Hepatocyte (in vitro differentiated cells): Measurements from ENCODE around the gene IPO5. TPM values are rescaled to one million over a fixed set of nuclear protein-coding genes. Genes with fewer than 3 reads are reported as not detected.

Experiments used
- DNase-seq: peaks from one replicate; pipeline ENCODE4 v3.0.0-alpha.2; 2016; ENCODE audit warnings: low spot score
- H2AFZ ChIP-seq: fragments of 200-600 bp; sonication (generic); 2 replicates; pipeline ENCODE4 v1.6.0; 2016; ENCODE audit warnings: antibody characterized with exemption, mild to moderate bottlenecking
- H3K27ac ChIP-seq: fragments of 200-600 bp; sonication (generic); 2 replicates; pipeline ENCODE4 v1.5.1; 2016; ENCODE audit warnings: mild to moderate bottlenecking
- H3K27me3 ChIP-seq: fragments of 200-600 bp; sonication (generic); 2 replicates; pipeline ENCODE4 v1.6.1; 2016
- H3K36me3 ChIP-seq: fragments of 200-600 bp; sonication (generic); replicated peaks from 2 replicates; pipeline ENCODE4 v1.5.1; 2016; ENCODE audit warnings: low read depth; ENCODE audit not compliant: insufficient read depth
- H3K4me1 ChIP-seq: fragments of 200-600 bp; sonication (generic); 2 replicates; pipeline ENCODE4 v1.5.1; 2016; ENCODE audit warnings: mild to moderate bottlenecking, moderate library complexity; ENCODE audit not compliant: insufficient read depth
- H3K4me2 ChIP-seq: fragments of 200-600 bp; sonication (generic); 2 replicates; pipeline ENCODE4 v1.6.0; 2016
- H3K4me3 ChIP-seq: fragments of 200-600 bp; sonication (generic); 2 replicates; pipeline ENCODE4 v1.5.1; 2016; ENCODE audit warnings: mild to moderate bottlenecking
- H3K79me2 ChIP-seq: fragments of 200-600 bp; sonication (generic); 2 replicates; pipeline ENCODE4 v1.6.0; 2017; ENCODE audit warnings: mild to moderate bottlenecking
- H3K9me2 ChIP-seq: fragments of 200-600 bp; sonication (generic); replicated peaks from 2 replicates; pipeline ENCODE4 v1.6.0; 2017; ENCODE audit warnings: mild to moderate bottlenecking; ENCODE audit not compliant: insufficient read depth
- H3K9me3 ChIP-seq: fragments of 200-600 bp; sonication (generic); 2 replicates; pipeline ENCODE4 v1.5.1; 2016; ENCODE audit warnings: low read depth, mild to moderate bottlenecking
- H4K20me1 ChIP-seq: fragments of 200-600 bp; sonication (generic); 2 replicates; pipeline ENCODE4 v1.6.0; 2016; ENCODE audit warnings: mild to moderate bottlenecking; ENCODE audit not compliant: insufficient read depth, poor library complexity, severe bottlenecking
- CTCF ChIP-seq: fragments of 200-600 bp; sonication (generic); IDR thresholded peaks from 2 replicates; pipeline ENCODE4 v1.5.1; 2016; ENCODE audit warnings: antibody characterized with exemption, mild to moderate bottlenecking; ENCODE audit not compliant: poor library complexity
- EZH2 ChIP-seq: fragments of 200-600 bp; sonication (generic); IDR thresholded peaks from 2 replicates; pipeline ENCODE4 v1.6.1; 2016; ENCODE audit warnings: antibody characterized with exemption, mild to moderate bottlenecking, borderline replicate concordance
- EZH2phosphoT487 ChIP-seq: fragments of 200-600 bp; sonication (generic); IDR thresholded peaks from one replicate; pipeline ENCODE4 v1.6.1; 2018; ENCODE audit warnings: antibody characterized with exemption, mild to moderate bottlenecking, low read depth, moderate library complexity; ENCODE audit not compliant: unreplicated experiment, severe bottlenecking
- WGBS: methylation state at CpG from one replicate; pipeline ENCODE4 v1.1.6; 2016; ENCODE audit warnings: low lambda C conversion rate; ENCODE audit errors: missing lambda C conversion rate; 5-methylcytosine and 5-hydroxymethylcytosine counted together
- polyA plus RNA-seq: library from polyadenylated mRNA; unstranded; fragments of >200 nt; fragmentation: Nextera tagmentation; extraction: Ambion mirVana; gene quantifications from 2 replicates; pipeline ENCODE4 v1.2.1, GENCODE V29; 2016
- total RNA-seq: library from RNA; depleted of rRNA; stranded (reverse); fragments of >200 nt; gene quantifications from 2 replicates; pipeline ENCODE4 v1.2.3, GENCODE V29; 2014

The IPO5 gene
- total and polyA plus RNA-seq, 2 experiments from 2014 or later: 34.1 to 104 TPM

GRCh38 chr13:97977982-97978381, 24.5 kb downstream of the IPO5 start:
- no peak for DNase-seq
- H3K27me3 ChIP-seq: no peaks in the 10 kb centered on the region
- H3K4me1 ChIP-seq: peaks cover 11% of the 10 kb centered on the region
- no peak for TF ChIP-seq EZH2
- no peak for TF ChIP-seq EZH2phosphoT487
- TF ChIP-seq CTCF: no peak
- peaks cover 55% of the 10 kb centered on the region for H3K79me2 ChIP-seq
- H3K4me3 ChIP-seq: peak overlapping the region; percentile 36
- no peak overlapping the region for H3K27ac ChIP-seq
- no peaks in the 10 kb centered on the region for H3K9me3 ChIP-seq
- 46% methylated on average over 7 of the region's 7 CpGs for WGBS
- peak overlapping the region; percentile 81 for H3K4me2 ChIP-seq
- H2AFZ ChIP-seq: no peak overlapping the region
- peaks cover 7% of the 10 kb centered on the region for H4K20me1 ChIP-seq
- no peaks in the 10 kb centered on the region for H3K36me3 ChIP-seq
- no peaks in the 10 kb centered on the region for H3K9me2 ChIP-seq

- no peak for TF ChIP-seq EZH2
- no peak for TF ChIP-seq EZH2phosphoT487
- no peak for TF ChIP-seq CTCF
- Histone ChIP-seq H3K9me3 (no peaks in the 10 kb centered on the region), H3K27ac (no peak overlapping the region)
Observed at GRCh38 chr13:97978651-97979050, 25.2 kb downstream of the IPO5 start.

GRCh38 chr13:97979051-97979450, 25.6 kb downstream of the IPO5 start:
- Histone ChIP-seq H2AFZ (no peak overlapping the region), H3K27ac (no peak overlapping the region), H3K9me2 (no peaks in the 10 kb centered on the region), H3K9me3 (no peaks in the 10 kb centered on the region), H3K36me3 (no peaks in the 10 kb centered on the region), H3K4me3 (no peak overlapping the region), H3K4me1 (peaks cover 11% of the 10 kb centered on the region), H4K20me1 (peaks cover 7% of the 10 kb centered on the region), H3K79me2 (peaks cover 58% of the 10 kb centered on the region), H3K4me2 (peak overlapping the region; percentile 81), H3K27me3 (no peaks in the 10 kb centered on the region)
- WGBS: 91% methylated on average over 5 of the region's 5 CpGs
- DNase-seq: no peak
- TF ChIP-seq EZH2phosphoT487: no peak
- no peak for TF ChIP-seq CTCF
- no peak for TF ChIP-seq EZH2

More at GRCh38 chr13:97978651-97979050, 25.2 kb downstream of the IPO5 start:
- Histone ChIP-seq H4K20me1 (peaks cover 7% of the 10 kb centered on the region), H3K27me3 (no peaks in the 10 kb centered on the region), H3K4me2 (peak overlapping the region; percentile 81), H2AFZ (no peak overlapping the region), H3K36me3 (no peaks in the 10 kb centered on the region), H3K4me3 (no peak overlapping the region), H3K79me2 (peaks cover 58% of the 10 kb centered on the region), H3K9me2 (no peaks in the 10 kb centered on the region), H3K4me1 (peaks cover 11% of the 10 kb centered on the region)
- no peak for DNase-seq

- Histone ChIP-seq H3K27me3 (no peaks in the 10 kb centered on the region), H2AFZ (no peak overlapping the region), H3K27ac (no peak overlapping the region), H3K4me1 (peaks cover 11% of the 10 kb centered on the region), H4K20me1 (peaks cover 7% of the 10 kb centered on the region), H3K4me3 (no peak overlapping the region), H3K36me3 (no peaks in the 10 kb centered on the region), H3K9me3 (no peaks in the 10 kb centered on the region), H3K79me2 (peaks cover 58% of the 10 kb centered on the region), H3K4me2 (no peak overlapping the region), H3K9me2 (no peaks in the 10 kb centered on the region)
- DNase-seq: no peak
- TF ChIP-seq EZH2 (no peak), CTCF (no peak), EZH2phosphoT487 (no peak)
Observed at GRCh38 chr13:97979556-97979955, 26.1 kb downstream of the IPO5 start.
